ENCODE results near the gene GPR108.

DNA sequence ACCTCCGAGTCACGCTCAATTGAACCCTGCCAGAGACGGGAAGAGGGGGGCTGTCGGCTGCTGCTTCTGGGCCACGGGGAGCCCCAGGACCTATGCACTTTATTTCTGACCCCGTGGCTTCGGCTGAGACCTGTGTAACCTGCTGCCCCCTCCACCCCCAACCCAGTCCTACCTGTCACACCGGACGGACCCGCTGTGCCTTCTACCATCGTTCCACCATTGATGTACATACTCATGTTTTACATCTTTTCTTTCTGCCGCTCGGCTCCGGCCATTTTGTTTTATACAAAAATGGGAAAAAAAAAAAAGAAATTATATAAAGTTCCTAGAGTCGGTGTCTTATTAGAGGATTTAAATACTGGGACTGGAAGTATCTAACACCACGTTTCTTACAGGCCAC is 13.8 kb upstream of the GPR108 start:
- TF ChIP-seq POLR2A (IDR thresholded peaks at IDR 0.05; ENCODE audit: low read length): no peak
- no peak for TF ChIP-seq GATA1 (IDR thresholded peaks at IDR 0.05; ENCODE audit: low read depth, low read length)

Measured in erythroblast (primary cell).